ENCODE results near the gene TMOD2.

- TF ChIP-seq EZH2 (IDR thresholded peaks at IDR 0.05; ENCODE audit: insufficient read depth, poor library complexity, severe bottlenecking) (no peak), EZH2phosphoT487 (IDR thresholded peaks at IDR 0.05; ENCODE audit: insufficient read depth, low read depth) (no peak)
Observed at GRCh38 chr15:51783967-51784366, 32.6 kb downstream of the TMOD2 start.
